Urinary bladder (tissue), 4 donors: Measurements from ENCODE around the gene H3-3A. TPM values are rescaled to one million over a fixed set of nuclear protein-coding genes. Genes with fewer than 3 reads are reported as not detected.

Experiments used
- DNase-seq: peaks from one replicate; pipeline ENCODE4 v3.0.0-alpha.2; 2015; ENCODE audit errors: extremely low spot score
- H3K27ac ChIP-seq: one replicate; pipeline ENCODE4 v1.5.1; 2013; ENCODE audit warnings: low read depth, mild to moderate bottlenecking, moderate library complexity
- H3K36me3 ChIP-seq: one replicate; pipeline ENCODE4 v1.6.1; 2013; ENCODE audit warnings: mild to moderate bottlenecking, moderate library complexity; ENCODE audit not compliant: insufficient read depth
- H3K4me1 ChIP-seq: one replicate; pipeline ENCODE4 v1.6.1; 2013; ENCODE audit warnings: mild to moderate bottlenecking, moderate library complexity; ENCODE audit not compliant: insufficient read depth
- H3K4me3 ChIP-seq: one replicate; pipeline ENCODE4 v1.5.1; 2013; ENCODE audit warnings: low read depth, low read length
- WGBS: extraction: QIAGEN DNeasy Blood & Tissue Kit; methylation state at CpG from one replicate; pipeline ENCODE4 v1.1.7; 2013; 5-methylcytosine and 5-hydroxymethylcytosine counted together
- polyA plus RNA-seq: library from polyadenylated mRNA; stranded (reverse); fragments of 200-250 nt; gene quantifications from one replicate; pipeline ENCODE4 v1.2.3, GENCODE V29; 2013
- total RNA-seq: library from RNA; depleted of rRNA; stranded (reverse); fragments of >200 nt; gene quantifications from one replicate; pipeline ENCODE4 v1.2.3, GENCODE V29; 2014
- donor health status: healthy with polysubstance abuse.
- donor health status: healthy.

Gene H3-3A
- total and polyA plus RNA-seq, 2 donors: 430 to 519 TPM

- H3K4me1 ChIP-seq: no peaks in the 10 kb centered on the region
- DNase-seq: no peak
- H3K4me3 ChIP-seq: no peak overlapping the region
- no peak overlapping the region for H3K27ac ChIP-seq
- H3K36me3 ChIP-seq: no peaks in the 10 kb centered on the region
- WGBS: 89% methylated on average over 4 of the region's 4 CpGs
Observed at GRCh38 chr1:226118357-226118756, 55.8 kb downstream of the H3-3A start.

- Histone ChIP-seq H3K36me3 (no peaks in the 10 kb centered on the region), H3K4me3 (no peak overlapping the region), H3K27ac (no peak overlapping the region), H3K4me1 (no peaks in the 10 kb centered on the region)
- DNase-seq: no peak
- WGBS: 85% methylated on average over 6 of the region's 6 CpGs
Observed at GRCh38 chr1:226119169-226119568, 56.7 kb downstream of the H3-3A start.

- WGBS: 90% methylated on average over 5 of the region's 5 CpGs
- DNase-seq: no peak
Observed at GRCh38 chr1:226120398-226120797, 57.9 kb downstream of the H3-3A start.

GRCh38 chr1:226121049-226121586 lies 58.6 kb downstream of the H3-3A start:
- 16% methylated on average over 37 of the region's 37 CpGs for WGBS
- peak overlapping the region; percentile 70 for H3K4me3 ChIP-seq
- no peaks in the 10 kb centered on the region for H3K4me1 ChIP-seq
- no peaks in the 10 kb centered on the region for H3K36me3 ChIP-seq
- DNase-seq: no peak
- H3K27ac ChIP-seq: no peak overlapping the region

More at GRCh38 chr1:226120398-226120797, 57.9 kb downstream of the H3-3A start:
- Histone ChIP-seq H3K4me3 (no peak overlapping the region), H3K36me3 (no peaks in the 10 kb centered on the region), H3K4me1 (no peaks in the 10 kb centered on the region), H3K27ac (no peak overlapping the region)

Other genes starting within 250 kb of the H3-3A start
- gene TMEM63A, start 180.3 kb upstream of the H3-3A start, total RNA-seq: 53.7 TPM
- 28.1 TPM for gene TMEM63A, start 180.3 kb upstream of the H3-3A start, polyA plus RNA-seq
- 0.79 TPM for gene LEFTY1, start 173.6 kb upstream of the H3-3A start, total RNA-seq
- 0.35 TPM for gene LEFTY1, start 173.6 kb upstream of the H3-3A start, polyA plus RNA-seq
- 19.5 TPM for gene PYCR2, start 138.5 kb upstream of the H3-3A start, total RNA-seq
- 100 TPM for gene PYCR2, start 138.5 kb upstream of the H3-3A start, polyA plus RNA-seq
- 3.9 TPM for gene LEFTY2, start 121.5 kb upstream of the H3-3A start, total RNA-seq
- 0.34 TPM for gene LEFTY2, start 121.5 kb upstream of the H3-3A start, polyA plus RNA-seq
- 30.1 TPM for gene SDE2, start 63.4 kb upstream of the H3-3A start, total RNA-seq
- gene SDE2, start 63.4 kb upstream of the H3-3A start, polyA plus RNA-seq: 14.2 TPM
- gene ACBD3, start 124.0 kb downstream of the H3-3A start, total RNA-seq: 77.0 TPM
- 18.9 TPM for gene ACBD3, start 124.0 kb downstream of the H3-3A start, polyA plus RNA-seq
- not detected for gene MIXL1, start 160.9 kb downstream of the H3-3A start, total RNA-seq
- 0.05 TPM for gene MIXL1, start 160.9 kb downstream of the H3-3A start, polyA plus RNA-seq
- gene LIN9, start 246.4 kb downstream of the H3-3A start, total RNA-seq: 11.3 TPM
- gene LIN9, start 246.4 kb downstream of the H3-3A start, polyA plus RNA-seq: 2.9 TPM